ENCODE results near the gene UBE2D2.
"Not testable (repeated sequence)": the region's sequence is repeated elsewhere in the genome, so short reads cannot be mapped to it uniquely, and the experiment has no call there.

The UBE2D2 gene

DNA sequence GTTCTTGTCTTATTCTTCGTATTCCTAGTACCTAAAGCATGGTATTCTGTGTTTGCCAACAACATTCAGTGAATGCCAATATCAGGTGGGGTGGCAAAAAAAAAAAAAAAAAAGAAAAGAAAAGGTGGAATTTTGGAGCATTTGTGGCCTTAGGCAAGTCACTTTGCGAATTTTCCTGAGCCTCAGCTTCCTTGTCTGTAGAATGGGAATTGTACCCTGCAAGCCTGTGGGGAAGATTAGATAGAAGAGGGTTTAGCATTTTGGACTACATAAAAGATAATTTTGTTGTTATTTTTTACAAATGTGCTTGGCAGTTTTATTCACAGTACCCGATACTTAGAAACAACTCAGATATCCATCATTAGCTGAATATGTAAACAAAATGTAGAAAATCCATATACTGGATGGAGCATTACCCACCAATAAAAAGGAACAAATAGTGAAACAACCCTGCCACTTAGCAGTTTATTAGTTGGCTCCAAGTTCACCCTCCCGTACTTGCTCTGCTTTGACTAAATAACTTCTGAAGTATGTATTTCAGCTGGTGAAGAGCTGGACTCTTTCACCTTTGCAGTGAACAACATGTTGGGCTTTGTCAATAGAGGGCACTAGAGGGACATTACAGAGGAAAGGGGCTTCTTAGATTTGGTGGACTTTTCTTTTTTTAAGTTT is 13.6 kb downstream of the UBE2D2 start:
- Histone ChIP-seq H3K4me3 (no peak overlapping the region), H3K27ac (no peak overlapping the region; the same call in 1 of the 2 replicates), H3K9ac (ENCODE audit: insufficient read length) (no peak overlapping the region), H3K36me3 (ENCODE audit: insufficient read depth, low read length) (peaks cover 8% of the 10 kb centered on the region), H3K9me3 (ENCODE audit: low read depth, low read length) (no peaks in the 10 kb centered on the region)
- TF ChIP-seq POLR2AphosphoS5 (IDR thresholded peaks at IDR 0.05; ENCODE audit: borderline replicate concordance, low read depth, low read length) (no peak), EZH2 (IDR thresholded peaks at IDR 0.05) (no peak), FOXP2 (optimal IDR thresholded peaks at IDR 0.05; ENCODE audit: control extremely low read depth, extremely low read length, insufficient read depth) (no peak)
- DNase-seq (ENCODE audit: low read depth, low spot score): no peak

DNA sequence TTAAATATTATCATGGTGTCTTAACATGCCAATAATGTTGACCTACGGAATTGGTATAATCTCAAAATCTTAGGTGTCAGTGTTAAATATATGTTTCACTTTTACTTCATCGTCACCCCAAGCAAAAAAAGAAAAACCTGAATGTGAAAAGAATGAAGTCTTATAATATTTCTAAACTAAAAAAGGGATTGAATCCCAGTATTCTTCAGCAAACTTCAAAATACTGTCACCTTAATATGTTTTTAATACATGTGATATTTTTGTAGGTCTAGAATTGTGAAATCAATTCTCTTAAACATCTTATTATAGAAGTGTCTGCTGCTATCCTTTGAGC is 14.1 kb downstream of the UBE2D2 start:
- H3K27ac ChIP-seq: no peak overlapping the region
- H3K9ac ChIP-seq (ENCODE audit: insufficient read length): no peak overlapping the region
- no peaks in the 10 kb centered on the region for H3K9me3 ChIP-seq (ENCODE audit: low read depth, low read length)
- no peak for DNase-seq (ENCODE audit: low read depth, low spot score)
- H3K4me3 ChIP-seq: no peak overlapping the region
- TF ChIP-seq POLR2AphosphoS5 (IDR thresholded peaks at IDR 0.05; ENCODE audit: borderline replicate concordance, low read depth, low read length) (no peak), FOXP2 (optimal IDR thresholded peaks at IDR 0.05; ENCODE audit: control extremely low read depth, extremely low read length, insufficient read depth) (no peak), EZH2 (IDR thresholded peaks at IDR 0.05) (no peak)
- H3K36me3 ChIP-seq (ENCODE audit: insufficient read depth, low read length): peaks cover 3% of the 10 kb centered on the region

DNA sequence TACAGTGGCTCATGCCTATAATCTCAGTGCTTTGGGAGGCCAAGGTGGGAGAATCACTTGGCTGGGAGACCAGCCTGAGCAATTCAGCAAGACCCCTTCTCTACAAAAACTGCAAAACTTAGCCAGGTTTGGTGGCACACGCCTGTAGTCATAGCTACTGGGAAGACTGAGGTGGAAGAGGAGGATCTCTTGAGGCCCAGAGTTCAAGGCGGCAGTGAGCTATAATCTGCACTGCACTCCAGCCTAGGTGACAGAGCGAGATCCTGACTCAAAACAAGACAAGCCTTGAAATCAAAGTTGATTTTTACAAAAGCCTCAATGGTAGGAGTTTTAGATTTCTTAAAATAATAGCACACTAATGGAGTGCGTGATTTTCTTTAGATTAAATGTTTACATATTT is 14.6 kb downstream of the UBE2D2 start:
- TF ChIP-seq FOXP2 (optimal IDR thresholded peaks at IDR 0.05; ENCODE audit: control extremely low read depth, extremely low read length, insufficient read depth) (no peak), POLR2AphosphoS5 (IDR thresholded peaks at IDR 0.05; ENCODE audit: borderline replicate concordance, low read depth, low read length) (no peak), EZH2 (IDR thresholded peaks at IDR 0.05) (no peak)
- Histone ChIP-seq H3K9me3 (ENCODE audit: low read depth, low read length) (no peaks in the 10 kb centered on the region), H3K36me3 (ENCODE audit: insufficient read depth, low read length) (peaks cover 3% of the 10 kb centered on the region; the same call in 1 of the 2 replicates), H3K27ac (no peak overlapping the region), H3K9ac (ENCODE audit: insufficient read length) (no peak overlapping the region), H3K4me3 (no peak overlapping the region)
- no peak for DNase-seq (ENCODE audit: low read depth, low spot score)

DNA sequence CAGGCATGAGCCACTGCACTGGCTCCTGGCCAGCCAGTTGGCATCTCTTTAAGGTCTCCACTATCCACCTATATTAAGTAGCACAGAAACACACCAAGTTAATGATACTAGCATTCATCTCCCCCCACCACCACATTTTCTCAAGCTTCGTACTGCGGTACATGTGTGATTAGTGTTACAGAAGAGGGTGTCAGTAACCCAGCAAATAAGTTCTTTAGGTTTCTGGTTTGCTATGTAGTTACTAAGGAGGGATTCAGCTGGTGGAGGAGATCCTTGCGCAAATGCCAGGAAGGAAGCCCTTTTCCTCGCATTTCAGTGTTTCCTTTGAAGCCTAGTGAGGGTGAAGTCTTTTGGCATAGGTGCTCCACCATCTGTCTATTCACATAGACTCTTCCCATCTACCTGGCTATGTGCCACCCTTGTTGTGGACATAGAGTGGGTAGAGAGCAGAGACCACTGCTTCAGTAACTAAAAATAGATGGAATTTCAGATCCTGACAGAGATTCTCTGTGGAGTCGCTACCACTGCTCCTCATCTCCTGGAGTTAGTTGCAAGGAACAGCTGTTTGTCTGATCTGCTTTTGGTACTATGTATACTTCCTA is 16.7 kb downstream of the UBE2D2 start:
- Histone ChIP-seq H3K27ac (no peak overlapping the region), H3K36me3 (ENCODE audit: insufficient read depth, low read length) (peaks cover 3% of the 10 kb centered on the region; the same call in 1 of the 2 replicates), H3K9me3 (ENCODE audit: low read depth, low read length) (no peaks in the 10 kb centered on the region), H3K9ac (ENCODE audit: insufficient read length) (no peak overlapping the region), H3K4me3 (no peak overlapping the region)
- TF ChIP-seq FOXP2 (optimal IDR thresholded peaks at IDR 0.05; ENCODE audit: control extremely low read depth, extremely low read length, insufficient read depth) (no peak), EZH2 (IDR thresholded peaks at IDR 0.05) (no peak), POLR2AphosphoS5 (IDR thresholded peaks at IDR 0.05; ENCODE audit: borderline replicate concordance, low read depth, low read length) (no peak)
- DNase-seq (ENCODE audit: low read depth, low spot score): no peak

DNA sequence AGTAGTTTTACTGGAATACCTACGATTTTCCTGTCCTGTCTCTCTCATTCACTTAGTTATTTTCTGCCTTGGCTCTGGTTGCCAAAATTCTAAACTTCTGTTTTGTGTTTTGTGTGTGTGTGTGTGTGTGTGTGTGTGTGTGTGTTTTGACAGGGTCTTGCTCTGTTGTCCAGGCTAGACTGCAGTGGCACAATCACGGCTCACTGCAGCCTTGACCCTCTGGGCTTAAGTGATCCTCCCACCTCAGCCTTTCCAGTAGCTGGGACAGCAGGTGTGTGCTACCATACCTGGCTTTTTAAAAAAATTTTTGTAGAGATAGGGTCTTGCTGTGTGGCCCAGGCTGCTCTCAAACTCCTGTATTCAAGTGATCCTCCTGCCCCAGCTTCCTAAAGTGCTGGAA is 17.2 kb downstream of the UBE2D2 start:
- peaks cover 3% of the 10 kb centered on the region; the same call in 1 of the 2 replicates for H3K36me3 ChIP-seq (ENCODE audit: insufficient read depth, low read length)
- no peak for TF ChIP-seq POLR2AphosphoS5 (IDR thresholded peaks at IDR 0.05; ENCODE audit: borderline replicate concordance, low read depth, low read length)
- TF ChIP-seq FOXP2 (optimal IDR thresholded peaks at IDR 0.05; ENCODE audit: control extremely low read depth, extremely low read length, insufficient read depth): no peak
- no peak for TF ChIP-seq EZH2 (IDR thresholded peaks at IDR 0.05)
- no peak for DNase-seq (ENCODE audit: low read depth, low spot score)
- no peak overlapping the region for H3K9ac ChIP-seq (ENCODE audit: insufficient read length)
- H3K27ac ChIP-seq: no peak overlapping the region
- H3K9me3 ChIP-seq (ENCODE audit: low read depth, low read length): no peaks in the 10 kb centered on the region
- H3K4me3 ChIP-seq: no peak overlapping the region

DNA sequence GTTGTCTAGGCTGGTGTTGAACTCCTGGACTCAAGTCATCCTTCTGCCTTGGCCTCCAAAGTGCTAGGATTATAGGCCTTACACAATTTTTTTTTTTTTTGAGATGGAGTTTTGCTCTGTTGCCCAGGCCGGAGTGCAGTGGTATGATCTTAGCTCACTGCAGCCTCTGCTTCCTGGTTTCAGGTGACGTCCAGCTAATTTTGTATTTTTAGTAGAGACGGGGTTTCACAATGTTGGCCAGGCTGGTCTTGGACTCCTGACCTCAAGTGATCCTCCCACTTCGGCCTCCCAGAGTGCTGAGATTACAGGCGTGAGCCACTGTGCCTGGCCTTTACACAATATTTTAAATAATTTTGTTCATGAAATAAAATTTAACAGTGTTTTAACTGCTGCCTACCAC is 21.0 kb downstream of the UBE2D2 start:
- H3K36me3 ChIP-seq (ENCODE audit: insufficient read depth, low read length); DNase-seq (ENCODE audit: low read depth, low spot score); H3K9ac ChIP-seq (ENCODE audit: insufficient read length); H3K4me3 ChIP-seq; H3K9me3 ChIP-seq (ENCODE audit: low read depth, low read length); H3K27ac ChIP-seq: not testable (repeated sequence)

DNA sequence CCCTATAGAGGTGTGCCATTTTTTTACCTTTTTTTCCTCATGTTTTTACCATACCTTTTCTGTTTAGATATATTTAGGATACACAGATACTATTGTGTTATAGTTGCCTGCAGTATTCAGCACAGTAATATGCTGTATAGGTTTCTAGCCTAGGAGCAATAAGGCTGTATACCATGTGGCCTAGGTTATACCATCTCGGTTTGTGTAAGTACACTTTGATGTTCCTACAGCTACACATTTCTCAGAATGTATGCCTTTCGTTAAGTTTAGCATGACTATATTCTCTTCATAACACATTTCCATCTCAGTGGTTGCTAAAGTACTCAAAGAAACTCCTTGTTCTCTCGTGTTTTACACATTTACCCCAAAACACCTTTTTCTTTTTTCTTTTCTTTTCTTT is 23.0 kb downstream of the UBE2D2 start:
- TF ChIP-seq POLR2AphosphoS5 (IDR thresholded peaks at IDR 0.05; ENCODE audit: borderline replicate concordance, low read depth, low read length) (no peak), FOXP2 (optimal IDR thresholded peaks at IDR 0.05; ENCODE audit: control extremely low read depth, extremely low read length, insufficient read depth) (no peak), EZH2 (IDR thresholded peaks at IDR 0.05) (no peak)
- no peak overlapping the region for H3K27ac ChIP-seq
- no peak for DNase-seq (ENCODE audit: low read depth, low spot score)
- H3K9me3 ChIP-seq (ENCODE audit: low read depth, low read length): no peaks in the 10 kb centered on the region
- H3K9ac ChIP-seq (ENCODE audit: insufficient read length): no peak overlapping the region
- H3K36me3 ChIP-seq (ENCODE audit: insufficient read depth, low read length): 0 out of 2 replicates have a peak, but pooled peaks cover 6% of the 10 kb centered on the region
- H3K4me3 ChIP-seq: no peak overlapping the region

DNA sequence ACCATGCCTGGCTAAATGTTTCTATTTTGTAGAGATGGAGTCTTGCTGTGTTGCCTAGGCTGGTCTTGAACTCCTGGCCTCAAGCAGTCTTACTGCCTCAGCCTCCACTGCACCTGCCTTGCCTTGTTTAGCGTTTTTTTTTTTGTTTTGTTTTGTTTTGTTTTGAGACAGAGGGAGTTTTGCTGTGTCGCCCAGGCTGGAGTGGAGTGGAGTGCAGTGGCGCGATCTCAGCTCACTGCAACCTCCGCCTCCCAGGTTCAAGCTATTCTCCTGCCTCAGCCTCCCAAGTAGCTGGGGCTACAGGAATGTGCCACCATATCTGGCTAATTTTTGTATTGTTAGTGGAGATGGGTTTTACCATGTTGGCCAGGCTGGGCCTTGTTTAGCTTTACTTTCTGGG is 27.0 kb downstream of the UBE2D2 start:
- not testable (repeated sequence) for H3K9ac ChIP-seq (ENCODE audit: insufficient read length); H3K27ac ChIP-seq; H3K36me3 ChIP-seq (ENCODE audit: insufficient read depth, low read length); H3K4me3 ChIP-seq; H3K9me3 ChIP-seq (ENCODE audit: low read depth, low read length); DNase-seq (ENCODE audit: low read depth, low spot score)

DNA sequence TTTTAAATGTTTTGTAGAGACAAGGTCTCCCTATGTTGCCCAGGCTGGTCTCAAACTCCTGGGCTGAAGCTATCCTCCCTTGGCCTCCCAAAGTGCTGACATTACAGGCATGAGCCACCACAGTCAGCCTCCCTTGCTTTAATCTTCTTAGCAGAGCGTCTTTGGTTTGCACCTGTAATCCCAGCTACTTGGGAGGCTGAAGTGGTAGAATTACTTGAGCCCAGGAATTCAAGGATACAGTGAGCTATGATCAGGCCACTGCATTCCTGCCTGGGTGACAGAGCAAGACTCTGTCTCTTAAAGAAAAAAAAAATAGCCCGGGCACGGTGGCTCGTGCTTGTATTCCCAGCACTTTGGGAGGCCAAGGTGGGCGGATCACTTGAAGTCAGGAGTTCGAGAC is 27.8 kb downstream of the UBE2D2 start:
- no peak overlapping the region for H3K4me3 ChIP-seq
- H3K36me3 ChIP-seq (ENCODE audit: insufficient read depth, low read length): 0 out of 2 replicates have a peak, but pooled peaks cover 6% of the 10 kb centered on the region
- no peak for TF ChIP-seq POLR2AphosphoS5 (IDR thresholded peaks at IDR 0.05; ENCODE audit: borderline replicate concordance, low read depth, low read length)
- no peak for TF ChIP-seq EZH2 (IDR thresholded peaks at IDR 0.05)
- no peak for TF ChIP-seq FOXP2 (optimal IDR thresholded peaks at IDR 0.05; ENCODE audit: control extremely low read depth, extremely low read length, insufficient read depth)
- no peaks in the 10 kb centered on the region for H3K9me3 ChIP-seq (ENCODE audit: low read depth, low read length)
- no peak overlapping the region for H3K9ac ChIP-seq (ENCODE audit: insufficient read length)
- no peak overlapping the region for H3K27ac ChIP-seq
- no peak for DNase-seq (ENCODE audit: low read depth, low spot score)

Data from SK-N-MC (cell line).